Activated CD4-positive, alpha-beta T cell treated with anti-CD3 and anti-CD28 coated beads for 36 hours (primary cell): Measurements from ENCODE around the gene RXRA. TPM values are rescaled to one million over a fixed set of nuclear protein-coding genes. Genes with fewer than 3 reads are reported as not detected.

Experiments
- ATAC-seq: fragments of 200-7000 bp; cut with Tn5 transposase; one replicate; pipeline ENCODE4 v1.10.0; 2021; ENCODE audit warnings: mild to moderate bottlenecking, moderate library complexity
- CTCF ChIA-PET: fragments of 350-600 bp; sonication (Branson Sonifier 250); formaldehyde crosslinking; loops from one replicate; lab custom pipeline; 2021; ENCODE audit warnings: antibody characterized with exemption; lab: Charles Lee
- POLR2A ChIA-PET: fragments of 350-600 bp; sonication (Branson Sonifier 250); formaldehyde crosslinking; loops from one replicate; lab custom pipeline; 2021; ENCODE audit warnings: antibody characterized with exemption, inconsistent platforms; lab: Charles Lee
- DNase-seq: peaks from one replicate; pipeline ENCODE4 v3.0.0-alpha.2; 2020
- H3K27ac Mint-ChIP-seq: one replicate; pipeline ENCODE4 v1.8.0; 2021; ENCODE audit warnings: mixed read lengths
- H3K27me3 Mint-ChIP-seq: one replicate; pipeline ENCODE4 v1.8.0; 2021; ENCODE audit warnings: mixed read lengths
- H3K36me3 Mint-ChIP-seq: one replicate; pipeline ENCODE4 v1.8.0; 2021; ENCODE audit warnings: low read depth, mixed read lengths
- H3K4me1 Mint-ChIP-seq: one replicate; pipeline ENCODE4 v1.8.0; 2021; ENCODE audit warnings: mixed read lengths
- H3K4me3 Mint-ChIP-seq: one replicate; pipeline ENCODE4 v1.8.0; 2021; ENCODE audit warnings: mild to moderate bottlenecking, moderate library complexity, mixed read lengths
- H3K9me3 Mint-ChIP-seq: one replicate; pipeline ENCODE4 v1.8.0; 2021; ENCODE audit warnings: low read depth, mixed read lengths
- intact Hi-C, 2 experiments: fragments of 100-400 bp; cut with DNase I in 1 of 2; cut with micrococcal nuclease in 1 of 2; formaldehyde crosslinking; loops; one replicate each; pipeline versions ENCODE4 v1.14.2 to v1.15.1; 2022 to 2024; cut with DNase I, micrococcal nuclease
- total RNA-seq, 2 experiments: library from RNA; stranded (reverse); gene quantifications; one replicate each; pipeline ENCODE4 v1.2.3, GENCODE V29; 2021

The RXRA gene
- total RNA-seq, 2 experiments from 2014 or later: 17.6 to 20.9 TPM

DNA sequence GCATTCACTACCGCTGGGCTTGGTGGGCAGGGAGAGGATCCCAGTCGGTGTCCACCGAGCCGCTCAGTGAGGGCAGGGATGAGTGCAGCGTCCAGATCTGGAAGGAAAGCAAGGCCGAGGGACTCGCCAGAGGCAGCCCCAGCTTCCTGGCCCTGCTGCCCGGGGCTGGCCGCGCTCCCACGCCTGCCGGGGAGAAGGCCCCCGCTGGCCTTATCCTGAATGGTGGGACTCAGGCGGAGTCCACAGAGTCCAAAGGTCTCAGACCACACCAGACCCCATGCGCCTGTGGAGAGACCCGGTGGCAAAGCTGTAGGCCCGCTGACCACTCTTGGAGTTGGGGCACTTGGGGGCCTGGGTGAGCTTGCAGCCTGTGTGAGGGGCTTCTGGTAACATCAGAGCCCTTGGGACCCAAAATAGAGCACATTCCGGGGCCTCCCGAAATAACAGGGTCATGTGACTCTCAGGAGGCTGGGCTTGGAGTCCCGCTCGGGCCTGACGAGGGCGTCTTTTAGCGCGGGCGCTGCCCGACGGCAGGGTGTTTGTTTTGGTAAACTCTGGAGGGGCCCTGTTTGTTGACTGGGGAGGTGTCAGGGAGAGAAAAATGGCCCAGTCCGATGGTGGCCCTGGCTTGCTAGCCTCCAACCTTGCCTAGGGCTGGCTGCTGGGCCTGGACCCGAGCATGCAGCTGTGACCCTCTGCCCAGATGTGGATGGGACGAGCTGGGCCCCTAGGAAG lies 2.8 kb downstream of the RXRA start:
- Mint-ChIP-seq H3K9me3 (no peaks in the 10 kb centered on the region), H3K36me3 (no peaks in the 10 kb centered on the region), H3K27ac (no peak overlapping the region), H3K4me3 (no peak overlapping the region), H3K27me3 (peaks cover 5% of the 10 kb centered on the region), H3K4me1 (peaks cover 3% of the 10 kb centered on the region)
- ATAC-seq (no peak), DNase-seq (no peak)
- ChIA-PET POLR2A (interaction anchor here (0.5 kb wide), 1 partner anchor 45 kb away, joined by 6 read pairs; no protein-coding TSS in a partner anchor), CTCF (interaction anchor here (0.8 to 1.3 kb wide), 2 partner anchors 11 to 12 kb away, joined by 3 to 4 read pairs; no protein-coding TSS in a partner anchor)
- intact Hi-C loops: loop anchor here in 1 of 2 experiments (5.0 kb wide), 1 partner anchor 262 kb away; the partner anchor contains the start of gene BRD3

DNA sequence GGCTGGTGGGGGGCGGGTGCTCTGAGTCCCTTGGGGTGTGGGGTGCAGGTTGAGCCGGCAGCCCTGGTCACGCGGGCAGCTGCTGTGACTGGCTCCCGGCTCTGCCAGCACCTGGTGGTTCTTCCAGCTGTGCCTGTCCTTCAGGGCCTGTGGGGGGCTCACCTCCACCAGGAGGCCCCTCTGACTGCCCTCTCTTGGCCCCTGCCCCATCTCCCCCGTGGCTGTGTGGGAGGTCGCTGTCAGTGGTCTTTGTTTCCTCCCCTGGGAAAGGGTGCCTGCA lies 3.3 kb downstream of the RXRA start:
- DNase-seq (no peak), ATAC-seq (no peak)
- Mint-ChIP-seq H3K27ac (no peak overlapping the region), H3K27me3 (peaks cover 4% of the 10 kb centered on the region), H3K4me1 (peaks cover 2% of the 10 kb centered on the region), H3K36me3 (no peaks in the 10 kb centered on the region), H3K9me3 (no peaks in the 10 kb centered on the region), H3K4me3 (no peak overlapping the region)
- POLR2A ChIA-PET: interaction anchor here (0.5 kb wide), 1 partner anchor 44 kb away, joined by 6 read pairs; no protein-coding TSS in a partner anchor
- CTCF ChIA-PET: no interaction called here
- intact Hi-C loops: loop anchor here in 1 of 2 experiments (5.0 kb wide), 1 partner anchor 262 kb away; the partner anchor contains the start of gene BRD3

DNA sequence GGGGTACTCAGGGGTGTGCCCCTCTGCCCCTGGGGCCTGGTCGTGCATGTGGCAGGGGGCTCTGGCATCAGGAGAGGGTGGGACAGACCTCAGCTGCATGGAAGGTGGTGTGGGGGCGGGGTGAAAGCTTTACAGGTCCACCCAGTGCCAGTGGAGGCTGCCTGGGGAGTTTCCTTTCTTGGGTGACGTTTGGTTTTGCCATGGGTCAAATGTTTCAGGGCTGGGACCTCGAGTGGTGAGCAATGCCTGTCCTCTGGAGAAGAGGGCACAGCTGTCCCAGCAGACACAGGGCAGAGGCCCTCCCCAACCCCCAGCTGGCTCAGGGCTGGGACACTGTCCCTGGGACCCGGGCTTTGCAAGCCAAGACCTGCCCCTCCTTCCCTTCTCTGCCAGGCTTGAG lies 3.6 kb downstream of the RXRA start:
- Mint-ChIP-seq H3K27me3 (peaks cover 2% of the 10 kb centered on the region), H3K4me3 (no peak overlapping the region), H3K27ac (no peak overlapping the region), H3K4me1 (no peaks in the 10 kb centered on the region), H3K36me3 (no peaks in the 10 kb centered on the region), H3K9me3 (no peaks in the 10 kb centered on the region)
- POLR2A ChIA-PET: no interaction called here
- CTCF ChIA-PET: no interaction called here
- ATAC-seq (no peak), DNase-seq (no peak)
- intact Hi-C loops: loop anchor here in 1 of 2 experiments (5.0 kb wide), 1 partner anchor 263 kb away; the partner anchor contains the start of gene BRD3

DNA sequence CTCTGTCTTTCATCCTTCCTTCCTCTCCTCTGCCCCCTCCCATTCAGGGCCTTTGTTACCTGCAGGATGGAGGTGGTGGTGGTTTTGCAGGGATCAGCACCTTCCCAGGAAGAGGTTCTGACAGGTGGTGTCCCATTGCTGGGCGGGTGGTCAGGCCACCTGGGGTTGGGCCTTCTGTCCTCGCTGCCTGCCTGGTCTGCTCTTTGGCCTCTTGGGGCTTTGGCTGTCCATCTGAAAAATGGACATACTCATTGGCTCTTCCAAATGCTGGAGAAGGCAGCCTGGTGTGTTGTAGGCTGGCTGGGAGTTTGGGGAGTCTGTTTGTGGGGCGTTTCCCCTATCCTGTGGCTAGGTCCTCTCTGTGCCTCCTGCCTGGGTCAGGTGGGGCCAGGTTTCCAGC lies 4.3 kb downstream of the RXRA start:
- Mint-ChIP-seq H3K4me1 (no peaks in the 10 kb centered on the region), H3K9me3 (no peaks in the 10 kb centered on the region), H3K36me3 (no peaks in the 10 kb centered on the region), H3K4me3 (no peak overlapping the region), H3K27ac (no peak overlapping the region), H3K27me3 (peaks cover 2% of the 10 kb centered on the region)
- intact Hi-C loops: no loop called here
- DNase-seq (no peak), ATAC-seq (no peak)
- ChIA-PET POLR2A (no interaction called here), CTCF (no interaction called here)

DNA sequence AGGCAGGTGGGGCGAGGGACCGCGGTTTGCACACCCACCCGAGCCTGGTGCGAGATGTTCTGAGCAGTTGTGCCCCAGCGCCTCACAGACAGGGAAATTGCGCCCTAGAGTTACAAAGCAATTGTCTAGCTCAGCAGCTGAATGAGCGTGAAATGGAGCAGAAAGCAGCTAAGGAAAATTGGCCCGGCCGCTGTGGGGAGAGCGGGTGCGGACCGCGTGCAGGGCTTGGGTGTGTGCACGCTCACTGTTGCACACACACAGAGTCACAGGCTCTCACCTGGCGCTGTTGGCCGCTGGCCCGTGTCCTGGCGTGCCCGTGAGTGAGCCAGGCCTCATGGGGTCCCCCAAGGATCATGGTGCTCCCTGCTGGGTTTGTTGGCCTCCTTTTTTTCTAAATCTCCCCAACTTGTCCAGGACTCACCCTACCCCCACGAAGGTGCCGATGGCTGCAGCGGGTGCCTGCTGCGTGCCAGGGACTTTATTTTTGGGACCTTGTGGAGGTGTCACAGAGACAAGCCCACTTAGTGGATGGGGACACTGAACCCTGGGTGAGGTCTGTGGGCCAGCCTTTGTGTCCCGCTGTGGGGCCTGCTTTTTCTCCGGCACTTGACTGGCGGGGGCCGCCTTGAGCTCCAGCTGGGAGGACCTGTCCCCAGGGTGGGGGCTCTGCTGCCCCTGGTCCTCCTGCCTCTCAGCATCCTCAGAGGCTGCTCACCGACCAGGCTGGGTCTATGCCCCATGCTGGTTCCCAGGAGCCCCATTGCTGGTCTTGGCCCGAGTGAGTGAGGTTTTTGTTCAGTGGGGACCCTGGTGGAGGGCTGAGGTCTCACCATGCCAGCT lies 5.2 kb downstream of the RXRA start:
- no peak overlapping the region for H3K27ac Mint-ChIP-seq
- peaks cover 2% of the 10 kb centered on the region for H3K27me3 Mint-ChIP-seq
- no peak overlapping the region for H3K4me3 Mint-ChIP-seq
- POLR2A ChIA-PET: no interaction called here
- intact Hi-C loops: no loop called here
- H3K36me3 Mint-ChIP-seq: no peaks in the 10 kb centered on the region
- no peak for ATAC-seq
- no peaks in the 10 kb centered on the region for H3K4me1 Mint-ChIP-seq
- no peak for DNase-seq
- no peaks in the 10 kb centered on the region for H3K9me3 Mint-ChIP-seq
- CTCF ChIA-PET: no interaction called here

DNA sequence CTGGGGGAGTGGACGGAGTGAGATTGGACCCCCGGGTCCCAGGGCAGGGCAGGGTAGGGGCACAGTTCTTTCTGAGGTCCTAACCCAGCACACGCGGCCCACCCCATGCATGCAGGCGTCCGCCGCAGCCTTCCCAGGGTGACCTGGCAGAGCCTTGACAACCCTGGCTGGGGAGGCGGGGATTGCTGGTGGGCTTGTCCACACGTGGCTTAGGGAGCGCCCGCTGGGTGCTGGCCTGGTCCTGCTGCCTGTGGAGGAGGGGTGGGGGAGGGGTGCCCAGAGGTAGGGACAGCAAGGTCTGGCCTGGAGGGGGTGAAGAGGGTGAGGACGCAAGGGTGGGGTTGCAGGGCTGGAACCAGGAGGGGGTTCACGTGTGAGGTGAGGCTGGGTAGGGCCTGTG lies 6.0 kb downstream of the RXRA start:
- H3K27me3 Mint-ChIP-seq: peaks cover 2% of the 10 kb centered on the region
- POLR2A ChIA-PET: no interaction called here
- DNase-seq (no peak), ATAC-seq (no peak)
- no peak overlapping the region for H3K4me3 Mint-ChIP-seq
- intact Hi-C loops: no loop called here
- H3K4me1 Mint-ChIP-seq: no peaks in the 10 kb centered on the region
- no peaks in the 10 kb centered on the region for H3K36me3 Mint-ChIP-seq
- no peak overlapping the region for H3K27ac Mint-ChIP-seq
- no peaks in the 10 kb centered on the region for H3K9me3 Mint-ChIP-seq
- CTCF ChIA-PET: no interaction called here

DNA sequence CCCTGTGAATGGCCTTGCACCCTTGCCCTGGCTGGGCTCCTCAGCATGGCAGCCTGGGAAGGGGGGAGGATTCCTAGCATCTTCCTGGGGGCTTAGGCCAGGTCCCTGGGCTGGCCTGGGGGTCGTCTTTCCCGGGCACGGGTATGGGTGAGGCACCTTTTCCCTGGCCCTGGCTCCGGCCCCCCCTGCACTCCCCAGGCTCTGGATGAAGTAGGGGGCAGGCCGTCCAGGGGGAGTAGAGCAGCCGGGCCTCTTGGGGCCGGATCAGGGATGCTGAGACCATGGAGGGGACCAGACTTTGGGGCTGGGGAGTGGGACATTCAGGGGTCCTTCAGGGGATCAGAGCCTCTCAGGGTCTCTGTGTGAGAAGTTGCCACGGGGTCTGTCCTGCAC lies 6.6 kb downstream of the RXRA start:
- ATAC-seq: no peak
- Mint-ChIP-seq H3K27me3 (no peaks in the 10 kb centered on the region), H3K36me3 (no peaks in the 10 kb centered on the region), H3K27ac (no peak overlapping the region), H3K9me3 (no peaks in the 10 kb centered on the region), H3K4me3 (no peak overlapping the region), H3K4me1 (no peaks in the 10 kb centered on the region)
- ChIA-PET POLR2A (no interaction called here), CTCF (no interaction called here)
- intact Hi-C loops: no loop called here
- DNase-seq: no peak

DNA sequence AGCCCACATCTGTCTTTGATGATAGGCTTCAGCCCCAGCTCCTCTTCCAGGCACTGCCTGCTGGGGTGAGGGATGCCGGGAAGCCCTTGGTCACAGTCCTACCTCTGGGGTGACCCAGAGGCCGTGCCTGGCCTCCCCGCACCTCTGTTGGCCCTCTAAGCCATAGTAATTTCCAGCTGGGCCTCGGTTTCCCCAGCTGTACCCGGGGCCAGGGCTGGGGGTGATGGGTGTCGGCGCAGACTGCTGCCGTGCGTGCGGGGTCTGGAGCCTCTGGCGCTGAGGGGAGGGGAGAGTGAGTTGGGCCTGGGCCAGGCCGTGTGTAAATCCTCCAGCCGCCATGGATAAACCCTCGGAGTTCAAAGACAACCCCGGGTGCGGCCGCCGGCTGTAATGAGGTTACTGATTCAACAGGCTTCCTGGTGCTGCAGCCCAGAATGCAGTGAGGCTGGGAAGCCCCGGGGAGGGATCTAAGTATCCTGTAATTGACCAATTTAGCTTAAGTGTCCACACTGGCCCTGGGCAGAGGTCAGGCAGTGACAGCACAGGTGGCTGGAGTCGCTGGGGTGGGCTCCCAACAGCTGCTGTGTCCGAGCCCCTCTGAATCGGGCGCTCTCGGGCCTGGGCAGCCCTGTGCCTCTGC lies 7.1 kb downstream of the RXRA start:
- DNase-seq: no peak
- intact Hi-C loops: no loop called here
- no peak overlapping the region for H3K27ac Mint-ChIP-seq
- no peaks in the 10 kb centered on the region for H3K4me1 Mint-ChIP-seq
- no peaks in the 10 kb centered on the region for H3K36me3 Mint-ChIP-seq
- ATAC-seq: no peak
- no peaks in the 10 kb centered on the region for H3K27me3 Mint-ChIP-seq
- ChIA-PET POLR2A (no interaction called here), CTCF (no interaction called here)
- H3K9me3 Mint-ChIP-seq: no peaks in the 10 kb centered on the region
- H3K4me3 Mint-ChIP-seq: no peak overlapping the region

DNA sequence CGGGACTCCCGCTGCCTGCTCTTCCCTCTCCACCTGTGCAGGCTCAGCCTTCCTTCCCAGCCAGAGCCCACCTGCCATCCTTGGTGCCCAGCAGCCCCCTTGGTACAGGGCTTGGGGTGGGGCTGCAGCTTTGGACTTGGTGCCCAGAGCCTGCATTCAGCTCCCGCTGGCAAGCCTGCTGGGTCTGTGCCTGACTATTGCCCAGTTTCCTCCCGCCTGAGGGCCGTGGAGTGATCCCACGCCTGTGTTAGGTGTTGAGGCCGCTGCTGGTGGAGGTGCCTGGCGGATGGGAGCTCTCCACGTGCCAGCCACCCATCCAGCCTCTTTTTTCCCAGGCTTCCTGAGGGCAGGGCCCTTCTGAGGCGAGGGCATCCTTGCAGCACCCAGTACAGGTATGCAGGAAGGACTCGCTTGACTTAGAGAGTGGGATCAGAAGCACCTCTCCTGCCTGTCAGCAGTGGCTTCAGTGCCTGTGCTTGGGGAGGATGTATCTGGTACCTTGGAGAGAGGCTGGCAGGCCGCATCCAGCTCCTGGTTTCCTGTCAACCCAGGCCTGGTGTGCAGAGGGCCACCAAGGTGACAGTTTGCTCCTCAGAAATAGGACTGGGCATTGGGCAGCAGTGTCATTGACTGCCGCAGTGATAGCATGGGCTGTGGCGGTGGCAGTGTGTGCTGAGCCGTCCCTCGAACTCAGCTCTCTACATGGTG lies 7.8 kb downstream of the RXRA start:
- H3K27ac Mint-ChIP-seq: no peak overlapping the region
- CTCF ChIA-PET: interaction anchor here (0.6 kb wide), 1 partner anchor 9 kb away, joined by 3 read pairs; no protein-coding TSS in a partner anchor
- no peaks in the 10 kb centered on the region for H3K4me1 Mint-ChIP-seq
- H3K9me3 Mint-ChIP-seq: no peaks in the 10 kb centered on the region
- intact Hi-C loops: no loop called here
- no peak overlapping the region for H3K4me3 Mint-ChIP-seq
- no peaks in the 10 kb centered on the region for H3K27me3 Mint-ChIP-seq
- ATAC-seq (no peak), DNase-seq (no peak)
- POLR2A ChIA-PET: no interaction called here
- no peaks in the 10 kb centered on the region for H3K36me3 Mint-ChIP-seq

DNA sequence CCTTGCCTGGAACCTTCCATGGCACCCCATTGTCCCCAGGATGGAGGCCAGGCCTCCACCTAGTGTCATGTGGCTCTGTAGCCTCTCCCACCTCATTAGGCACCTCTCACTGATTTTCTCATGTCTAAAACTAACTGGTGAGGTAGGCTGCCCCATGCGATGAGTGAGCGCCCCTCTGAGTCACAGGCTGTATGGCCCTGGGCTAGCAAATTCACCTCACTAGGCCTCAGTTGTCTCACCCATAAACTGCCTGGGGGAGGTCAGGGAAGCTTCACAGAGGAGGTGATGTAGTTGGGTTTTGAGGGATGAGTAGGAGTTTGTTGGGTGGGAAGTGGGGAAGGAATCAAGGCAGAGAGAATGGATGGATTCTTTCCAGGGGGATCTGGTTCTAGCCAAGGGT lies 8.8 kb downstream of the RXRA start:
- Mint-ChIP-seq H3K4me3 (no peak overlapping the region), H3K27me3 (no peaks in the 10 kb centered on the region), H3K9me3 (no peaks in the 10 kb centered on the region), H3K4me1 (no peaks in the 10 kb centered on the region), H3K36me3 (no peaks in the 10 kb centered on the region), H3K27ac (no peak overlapping the region)
- intact Hi-C loops: no loop called here
- ChIA-PET CTCF (interaction anchor here (0.6 kb wide), 1 partner anchor 108 kb away, joined by 3 read pairs; no protein-coding TSS in a partner anchor), POLR2A (no interaction called here)
- DNase-seq (no peak), ATAC-seq (peak; percentile 66)
